ENCODE data around the gene EPN2. TPM values are rescaled to one million over a fixed set of nuclear protein-coding genes. Genes with fewer than 3 reads are reported as not detected.

The EPN2 gene
- total and polyA plus RNA-seq, 4 donors, result 5.6 to 23.8 (median 12.2) TPM

DNA sequence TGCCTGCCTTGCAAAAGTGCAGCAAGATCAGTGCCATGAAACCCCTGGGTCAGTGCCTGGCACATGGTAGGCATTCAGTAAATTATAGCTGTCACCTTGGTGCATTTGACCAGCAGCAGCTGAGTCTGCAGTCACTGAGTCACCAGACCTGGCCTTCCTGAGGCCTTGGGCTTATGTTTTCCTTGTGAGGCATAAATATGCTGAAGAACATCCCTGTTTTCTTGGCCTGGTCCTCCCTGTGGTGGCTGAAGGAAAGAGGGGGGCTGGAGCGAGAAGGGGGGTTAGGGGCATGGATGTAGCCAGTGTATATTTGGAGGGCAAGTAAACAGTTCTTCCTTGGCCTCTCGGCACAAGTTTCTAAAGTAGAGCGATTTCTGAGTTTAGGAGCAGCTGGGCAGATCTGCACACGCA is 26.5 kb downstream of the EPN2 start:
- H3K4me1 ChIP-seq (ENCODE audit: control insufficient read depth in 4 of 4, insufficient read depth in 4 of 4, low read length in 3 of 4), result peaks cover 1 to 23% (median 11%) of the 10 kb centered on the region in 4 donors
- H3K4me3 ChIP-seq (ENCODE audit: low read depth in 1 of 3, low read length in 3 of 3), result no peak overlapping the region
- no peak overlapping the region for H3K9ac ChIP-seq (ENCODE audit: low read depth in 1 of 2, low read length in 2 of 2)
- no peak for DNase-seq (ENCODE audit: low spot score)
- no peaks in the 10 kb centered on the region for H3K9me3 ChIP-seq (ENCODE audit: control insufficient read depth in 4 of 4, low read length in 3 of 4)
- TF ChIP-seq RAD21 (IDR thresholded peaks at IDR 0.05), result no peak
- TF ChIP-seq, protein P1, sequence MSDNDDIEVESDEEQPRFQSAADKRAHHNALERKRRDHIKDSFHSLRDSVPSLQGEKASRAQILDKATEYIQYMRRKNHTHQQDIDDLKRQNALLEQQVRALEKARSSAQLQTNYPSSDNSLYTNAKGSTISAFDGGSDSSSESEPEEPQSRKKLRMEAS (IDR thresholded peaks at IDR 0.05), result no peak
- TF ChIP-seq JUND (IDR thresholded peaks at IDR 0.05), result no peak
- TF ChIP-seq GABPA (IDR thresholded peaks at IDR 0.05 in 1 of 2, conservative IDR thresholded peaks at IDR 0.05 in 1 of 2), result no peak
- no peak for TF ChIP-seq REST (IDR thresholded peaks at IDR 0.05)
- no peak for TF ChIP-seq NR2F2 (IDR thresholded peaks at IDR 0.05)
- TF ChIP-seq YY1 (IDR thresholded peaks at IDR 0.05), result no peak
- TF ChIP-seq SP1 (IDR thresholded peaks at IDR 0.05), result no peak
- no peak for TF ChIP-seq HNF4G (IDR thresholded peaks at IDR 0.05)
- TF ChIP-seq HNF4A (conservative IDR thresholded peaks at IDR 0.05), result no peak
- no peak for TF ChIP-seq FOXA1 (IDR thresholded peaks at IDR 0.05)
- no peak for TF ChIP-seq FOXA2 (IDR thresholded peaks at IDR 0.05)
- TF ChIP-seq EGR1 (IDR thresholded peaks at IDR 0.05; ENCODE audit: low read depth in 2 of 2), result no peak
- TF ChIP-seq ZBTB33 (IDR thresholded peaks at IDR 0.05), result no peak
- no peak for TF ChIP-seq CTCF (IDR thresholded peaks at IDR 0.05; ENCODE audit: low read depth, low read length, missing input control)
- no peak for TF ChIP-seq RXRA (IDR thresholded peaks at IDR 0.05)
- H3K27me3 ChIP-seq (ENCODE audit: control insufficient read depth in 4 of 4, insufficient read depth in 4 of 4, low read length in 3 of 4), result no peaks in the 10 kb centered on the region
- 85% methylated on average over 4 of the region's 4 CpGs for WGBS
- no peak overlapping the region for H3K27ac ChIP-seq (ENCODE audit: low read depth in 1 of 2, low read length in 2 of 2)
- no peaks in the 10 kb centered on the region for H3K36me3 ChIP-seq (ENCODE audit: control insufficient read depth in 4 of 4, insufficient read depth in 3 of 4, low read depth in 1 of 4, low read length in 3 of 4)

- Histone ChIP-seq H3K9me3 (ENCODE audit: control insufficient read depth in 4 of 4, low read length in 3 of 4) (no peaks in the 10 kb centered on the region), H3K4me3 (ENCODE audit: low read depth in 1 of 3, low read length in 3 of 3) (no peak overlapping the region), H3K27me3 (ENCODE audit: control insufficient read depth in 4 of 4, insufficient read depth in 4 of 4, low read length in 3 of 4) (no peaks in the 10 kb centered on the region), H3K36me3 (ENCODE audit: control insufficient read depth in 4 of 4, insufficient read depth in 3 of 4, low read depth in 1 of 4, low read length in 3 of 4) (no peaks in the 10 kb centered on the region), H3K9ac (ENCODE audit: low read depth in 1 of 2, low read length in 2 of 2) (no peak overlapping the region), H3K4me1 (ENCODE audit: control insufficient read depth in 4 of 4, insufficient read depth in 4 of 4, low read length in 3 of 4) (peaks cover 4 to 29% (median 18%) of the 10 kb centered on the region in 4 donors), H3K27ac (ENCODE audit: low read depth in 1 of 2, low read length in 2 of 2) (no peak overlapping the region)
- no peak for DNase-seq (ENCODE audit: low spot score)
- TF ChIP-seq HNF4G (IDR thresholded peaks at IDR 0.05), result no peak
- no peak for TF ChIP-seq NR2F2 (IDR thresholded peaks at IDR 0.05)
- WGBS, result 70% methylated on average over 3 of the region's 3 CpGs
Observed at GRCh38 chr17:19264268-19264667, 27.1 kb downstream of the EPN2 start.

Measured in liver (tissue), 9 donors.